Neuronal stem cell (in vitro differentiated cells): ENCODE measurements around the gene RPS24.

Experiments
- DNase-seq: peaks from one replicate; pipeline ENCODE4 v3.0.0-alpha.2; 2013; ENCODE audit warnings: low spot score
- H2AFZ ChIP-seq: one replicate; pipeline ENCODE4 v1.6.1; 2013; ENCODE audit warnings: mild to moderate bottlenecking, low read length, inconsistent platforms
- H2AK5ac ChIP-seq: 2 replicates; pipeline ENCODE4 v1.6.1; 2013; ENCODE audit warnings: low read depth, mild to moderate bottlenecking, inconsistent platforms, low read length, moderate library complexity, mixed read lengths
- H2BK120ac ChIP-seq: 2 replicates; pipeline ENCODE4 v1.6.1; 2013; ENCODE audit warnings: low read depth, mild to moderate bottlenecking, inconsistent platforms, low read length, moderate library complexity, mixed read lengths
- H2BK12ac ChIP-seq: one replicate; pipeline ENCODE4 v1.6.1; 2013; ENCODE audit warnings: low read length, inconsistent platforms
- H2BK15ac ChIP-seq: 2 replicates; pipeline ENCODE4 v1.6.1; 2013; ENCODE audit warnings: mild to moderate bottlenecking, low read length, inconsistent platforms, mixed read lengths
- H2BK5ac ChIP-seq: one replicate; pipeline ENCODE4 v1.6.1; 2013; ENCODE audit warnings: inconsistent platforms, mild to moderate bottlenecking, low read length, moderate library complexity
- H3K14ac ChIP-seq: one replicate; pipeline ENCODE4 v1.6.1; 2013; ENCODE audit warnings: low read length, inconsistent platforms
- H3K18ac ChIP-seq: 2 replicates; pipeline ENCODE4 v1.6.1; 2013; ENCODE audit warnings: low read length, inconsistent platforms
- H3K23ac ChIP-seq: 2 replicates; pipeline ENCODE4 v1.6.1; 2013; ENCODE audit warnings: low read depth, mild to moderate bottlenecking, mixed read lengths, low read length, inconsistent platforms; ENCODE audit not compliant: poor library complexity
- H3K27ac ChIP-seq: replicated peaks from 3 replicates; pipeline ENCODE4 v1.5.1; 2013; ENCODE audit warnings: low read length, inconsistent platforms
- H3K27me3 ChIP-seq, 3 experiments: 2 replicates each; pipeline ENCODE4 v1.6.1; 2013; ENCODE audit warnings: low read length in 3 of 3, mild to moderate bottlenecking in 2 of 3, inconsistent platforms in 1 of 3, low read depth in 1 of 3, mixed read lengths in 1 of 3, moderate library complexity in 1 of 3; ENCODE audit not compliant: control insufficient read depth in 3 of 3, insufficient read depth in 3 of 3
- H3K36me3 ChIP-seq, 2 donors: replicated peaks in 1 of 2; 2 replicates each; pipeline ENCODE4 v1.6.1; 2013; ENCODE audit warnings: low read length in 2 of 2; ENCODE audit not compliant: control insufficient read depth in 2 of 2, insufficient read depth in 2 of 2
- H3K4ac ChIP-seq: 2 replicates; pipeline ENCODE4 v1.6.1; 2013; ENCODE audit warnings: inconsistent platforms, mild to moderate bottlenecking, low read length, moderate library complexity
- H3K4me1 ChIP-seq, 2 donors: 1 replicate in 1 of 2; 2 replicates in 1 of 2; pipeline ENCODE4 v1.6.1; 2013; ENCODE audit warnings: low read length in 2 of 2, low read depth in 1 of 2; ENCODE audit not compliant: control insufficient read depth in 2 of 2, insufficient read depth in 1 of 2
- H3K4me2 ChIP-seq: one replicate; pipeline ENCODE4 v1.6.1; 2013; ENCODE audit warnings: mild to moderate bottlenecking, low read length, inconsistent platforms; ENCODE audit not compliant: insufficient read depth, poor library complexity, severe bottlenecking
- H3K4me3 ChIP-seq, 2 donors: 2 replicates each; pipeline ENCODE4 v1.5.1; 2013; ENCODE audit warnings: low read length in 2 of 2, mild to moderate bottlenecking in 2 of 2, inconsistent platforms in 1 of 2, moderate library complexity in 1 of 2
- H3K79me1 ChIP-seq: one replicate; pipeline ENCODE4 v1.6.1; 2013; ENCODE audit warnings: low read depth, mild to moderate bottlenecking, inconsistent platforms, low read length, moderate library complexity
- H3K9ac ChIP-seq: one replicate; pipeline ENCODE4 v1.6.1; 2013; ENCODE audit warnings: mild to moderate bottlenecking, low read depth, low read length, inconsistent platforms; ENCODE audit not compliant: poor library complexity
- H3K9me3 ChIP-seq, 2 donors: replicated peaks in 1 of 2; 2 replicates each; pipeline versions ENCODE3 to v1.6.1; 2013; ENCODE audit warnings: low read length in 2 of 2, mild to moderate bottlenecking in 2 of 2, inconsistent platforms in 1 of 2, low read depth in 1 of 2, mixed read lengths in 1 of 2, moderate library complexity in 1 of 2; ENCODE audit not compliant: control insufficient read depth in 2 of 2, insufficient read depth in 1 of 2
- H4K8ac ChIP-seq: one replicate; pipeline ENCODE4 v1.6.1; 2013; ENCODE audit warnings: low read depth, mild to moderate bottlenecking, inconsistent platforms, low read length, moderate library complexity
- H4K91ac ChIP-seq: one replicate; pipeline ENCODE4 v1.6.1; 2013; ENCODE audit warnings: low read length, low read depth, mild to moderate bottlenecking, inconsistent platforms; ENCODE audit not compliant: poor library complexity
- WGBS, 2 donors: extraction: QIAGEN DNeasy Blood & Tissue Kit; methylation state at CpG; one replicate each; pipeline ENCODE4 v1.1.7; 2013; ENCODE audit warnings: missing lambda C conversion rate in 2 of 2, mixed read lengths in 1 of 2; ENCODE audit not compliant: insufficient read length in 2 of 2, insufficient replicate concordance in 1 of 2; ENCODE audit errors: extremely low coverage in 2 of 2; 5-methylcytosine and 5-hydroxymethylcytosine counted together

Gene RPS24

DNA sequence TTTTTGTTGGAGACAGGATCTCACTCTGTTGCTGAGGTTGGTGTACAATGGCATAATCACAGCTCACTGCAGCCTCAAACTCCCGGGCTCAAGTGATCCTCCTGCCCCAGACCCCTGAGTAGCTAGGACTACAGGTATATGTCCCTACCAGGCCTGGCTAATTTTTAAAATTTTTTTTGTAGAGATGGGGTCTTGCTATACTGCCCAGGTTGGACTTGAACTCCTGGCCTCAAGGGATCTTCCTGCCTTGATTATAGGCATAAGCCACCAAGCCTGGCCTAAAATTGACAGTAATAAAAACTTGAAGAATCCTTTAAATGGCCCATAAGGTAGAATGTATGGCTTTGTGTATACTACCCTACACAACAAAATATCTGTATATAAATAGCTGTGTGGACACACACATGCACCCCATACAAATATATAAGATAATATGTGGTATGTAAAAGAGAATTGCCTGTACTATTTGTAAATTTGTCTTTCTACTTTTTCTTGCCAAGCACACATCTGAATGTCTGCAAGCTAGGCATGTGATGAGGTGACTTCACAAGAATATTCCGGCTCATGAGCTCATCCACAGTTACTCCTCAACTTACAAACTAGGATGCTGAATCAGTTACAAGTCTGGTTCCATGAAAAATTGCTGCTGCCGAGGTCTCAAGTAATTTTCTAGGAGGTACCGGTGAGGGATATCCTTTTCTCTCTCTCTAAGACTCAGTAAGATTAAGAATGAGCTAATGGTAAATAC, 30.9 kb upstream of the RPS24 start:
- DNase-seq = no peak
- no peak overlapping the region for H3K4me2 ChIP-seq

DNA sequence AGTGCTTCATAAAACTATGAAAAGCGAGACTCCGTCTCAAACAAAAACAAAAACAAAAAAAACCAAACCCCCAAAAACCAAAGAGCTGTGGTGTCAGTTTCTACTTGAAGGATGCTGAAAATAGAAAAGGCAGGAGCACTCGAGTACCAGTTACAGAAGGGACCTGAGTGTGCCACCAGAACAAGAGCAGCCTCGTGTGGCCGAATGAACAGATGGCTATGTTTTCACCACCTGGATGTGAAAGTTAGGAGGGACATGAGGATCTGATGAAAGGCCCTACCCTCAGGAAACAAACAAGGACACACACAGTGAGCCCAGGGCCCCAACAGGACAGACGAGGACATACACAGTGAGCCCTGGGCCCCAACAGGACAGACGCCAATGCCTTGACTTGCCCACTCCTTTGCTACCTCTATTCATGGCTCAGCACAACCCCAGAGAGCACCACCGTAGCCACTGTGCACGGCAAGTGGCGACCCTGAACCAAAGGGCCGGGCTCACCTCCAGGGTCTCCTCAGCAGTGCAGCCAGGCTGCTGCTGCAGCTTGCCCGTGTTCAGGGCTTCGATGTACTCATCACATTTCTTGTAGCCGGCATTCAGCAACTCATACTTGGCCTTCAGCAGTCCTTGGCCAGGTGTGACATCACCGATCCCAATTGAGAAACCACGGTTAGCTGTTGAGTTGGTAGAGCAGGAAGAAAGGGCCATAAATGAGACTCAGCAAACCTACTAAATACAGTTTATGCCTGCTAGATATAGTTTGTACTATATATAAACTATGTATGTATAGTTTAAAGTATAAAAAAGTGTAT, 29.2 kb upstream of the RPS24 start:
- Histone ChIP-seq H3K27ac (no peak overlapping the region), H3K4ac (no peak overlapping the region), H3K36me3 (peaks cover 42 to 97% of the 10 kb centered on the region in 2 donors)

More for the DNA sequence above, 30.9 kb upstream of the RPS24 start:
- Histone ChIP-seq H3K4me1 (peaks cover 0 to 3% of the 10 kb centered on the region in 2 donors), H3K79me1 (no peaks in the 10 kb centered on the region), H3K23ac (no peak overlapping the region), H3K14ac (no peak overlapping the region), H3K27ac (no peak overlapping the region), H2AK5ac (no peak overlapping the region), H3K9ac (no peak overlapping the region), H2BK120ac (no peak overlapping the region), H4K8ac (no peak overlapping the region), H3K4me3 (no peak overlapping the region), H2BK5ac (no peak overlapping the region), H2BK15ac (no peak overlapping the region), H3K9me3 (no peaks in the 10 kb centered on the region), H3K27me3 (no peaks in the 10 kb centered on the region), H3K18ac (no peak overlapping the region), H3K4ac (no peak overlapping the region), H2BK12ac (no peak overlapping the region), H3K36me3 (peaks cover 37 to 86% of the 10 kb centered on the region in 2 donors), H2AFZ (no peak overlapping the region), H4K91ac (no peak overlapping the region)
- WGBS, 2 donors = no CpG with 5 or more reads among the region's 4 CpGs

DNA sequence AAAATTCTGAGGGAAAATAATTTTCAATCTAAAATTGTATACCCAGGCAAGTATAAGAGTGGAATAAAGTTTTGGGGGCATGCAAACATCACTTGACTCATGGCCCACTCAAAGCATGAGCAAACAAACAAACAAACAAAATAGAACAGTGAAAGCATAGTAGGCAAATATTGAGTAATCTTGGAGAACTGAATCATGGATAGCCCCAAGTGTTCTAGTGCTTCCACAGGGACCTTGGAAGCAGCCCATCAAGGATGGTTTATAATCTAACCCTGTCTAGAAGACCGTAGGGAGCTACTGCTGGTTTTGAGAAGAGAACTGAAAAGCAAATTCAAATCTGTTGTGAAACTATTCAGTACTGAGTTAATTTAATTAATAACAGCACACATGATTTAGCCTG, 26.5 kb upstream of the RPS24 start:
- H2BK120ac ChIP-seq = no peak overlapping the region

More for the DNA sequence above, 29.2 kb upstream of the RPS24 start:
- no peak overlapping the region for H2BK12ac ChIP-seq
- no peaks in the 10 kb centered on the region for H3K27me3 ChIP-seq
- no CpG with 5 or more reads among the region's 16 CpGs for WGBS, 2 donors
- no peak overlapping the region for H3K18ac ChIP-seq
- DNase-seq = no peak
- H2BK120ac ChIP-seq = no peak overlapping the region
- no peak overlapping the region for H3K4me2 ChIP-seq
- H2BK5ac ChIP-seq = no peak overlapping the region
- no peak overlapping the region for H3K14ac ChIP-seq
- no peak overlapping the region for H4K91ac ChIP-seq
- H3K4me3 ChIP-seq = peak overlapping the region in 1 of 2 donors; percentile 58
- H2BK15ac ChIP-seq = no peak overlapping the region
- H3K23ac ChIP-seq = peak overlapping the region; percentile 58
- H3K4me1 ChIP-seq = peaks cover 0 to 3% of the 10 kb centered on the region in 2 donors
- peak overlapping the region; percentile 34 for H3K9ac ChIP-seq
- no peak overlapping the region for H2AK5ac ChIP-seq
- no peak overlapping the region for H4K8ac ChIP-seq
- no peaks in the 10 kb centered on the region for H3K79me1 ChIP-seq
- no peak overlapping the region for H2AFZ ChIP-seq
- no peaks in the 10 kb centered on the region for H3K9me3 ChIP-seq

DNA sequence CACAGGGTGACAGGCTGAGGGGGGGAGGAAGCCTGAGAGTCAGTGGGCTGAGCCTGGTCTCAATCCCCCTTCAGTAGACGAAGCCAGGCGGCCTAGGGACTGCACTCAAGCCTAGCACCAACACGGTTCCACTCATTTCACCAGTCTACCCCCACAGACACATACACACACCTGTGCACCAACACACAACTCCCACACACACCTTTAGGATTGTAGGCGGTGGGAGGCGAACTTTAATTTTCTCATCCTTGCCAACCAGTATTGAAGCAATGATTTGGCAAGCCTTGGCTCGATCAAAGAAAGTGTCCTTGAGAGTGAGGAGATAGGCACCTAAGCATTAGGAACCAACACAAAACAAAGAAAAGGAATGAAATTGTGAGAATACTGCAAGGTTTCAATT, 24.0 kb upstream of the RPS24 start:
- H4K91ac ChIP-seq = no peak overlapping the region
- peaks cover 36 to 97% of the 10 kb centered on the region in 2 donors for H3K36me3 ChIP-seq
- no peak overlapping the region for H3K27ac ChIP-seq
- H3K4me1 ChIP-seq = no peaks in the 10 kb centered on the region
- no peak for DNase-seq
- no peak overlapping the region for H3K4ac ChIP-seq
- no peaks in the 10 kb centered on the region for H3K79me1 ChIP-seq
- H3K4me2 ChIP-seq = no peak overlapping the region
- no peak overlapping the region for H3K14ac ChIP-seq
- H3K9ac ChIP-seq = no peak overlapping the region
- H3K27me3 ChIP-seq = no peaks in the 10 kb centered on the region
- H2AK5ac ChIP-seq = no peak overlapping the region
- peak overlapping the region in 1 of 2 donors; percentile 15 for H3K4me3 ChIP-seq
- H2BK120ac ChIP-seq = no peak overlapping the region
- no CpG with 5 or more reads among the region's 6 CpGs for WGBS, 2 donors
- no peak overlapping the region for H2BK12ac ChIP-seq
- no peak overlapping the region for H2BK15ac ChIP-seq
- H2AFZ ChIP-seq = no peak overlapping the region
- no peaks in the 10 kb centered on the region for H3K9me3 ChIP-seq
- no peak overlapping the region for H4K8ac ChIP-seq
- no peak overlapping the region for H3K18ac ChIP-seq
- no peak overlapping the region for H2BK5ac ChIP-seq
- no peak overlapping the region for H3K23ac ChIP-seq

More for the DNA sequence above, 26.5 kb upstream of the RPS24 start:
- no peak overlapping the region for H3K4me2 ChIP-seq
- peaks cover 44 to 97% of the 10 kb centered on the region in 2 donors for H3K36me3 ChIP-seq
- no peak overlapping the region for H3K14ac ChIP-seq
- H3K9me3 ChIP-seq = no peaks in the 10 kb centered on the region
- no peak overlapping the region for H2AFZ ChIP-seq
- H4K8ac ChIP-seq = no peak overlapping the region
- H3K18ac ChIP-seq = no peak overlapping the region
- H3K79me1 ChIP-seq = no peaks in the 10 kb centered on the region
- H3K4me1 ChIP-seq = no peaks in the 10 kb centered on the region
- H4K91ac ChIP-seq = no peak overlapping the region
- no peak overlapping the region for H3K23ac ChIP-seq
- no peaks in the 10 kb centered on the region for H3K27me3 ChIP-seq
- WGBS, 2 donors = no CpG with 5 or more reads among the region's 1 CpG
- no peak overlapping the region for H3K27ac ChIP-seq
- no peak overlapping the region for H3K9ac ChIP-seq
- H2BK5ac ChIP-seq = no peak overlapping the region
- DNase-seq = no peak
- H2BK12ac ChIP-seq = no peak overlapping the region
- H2BK15ac ChIP-seq = no peak overlapping the region
- no peak overlapping the region for H3K4ac ChIP-seq
- no peak overlapping the region for H3K4me3 ChIP-seq
- H2AK5ac ChIP-seq = no peak overlapping the region
